Measurements from ENCODE around the gene DNAJC5. TPM values are rescaled to one million over a fixed set of nuclear protein-coding genes. Genes with fewer than 3 reads are reported as not detected.
"Not testable (repeated sequence)": the region's sequence is repeated elsewhere in the genome, so short reads cannot be mapped to it uniquely, and the experiment has no call there.

Gene DNAJC5
- total RNA-seq, 2 experiments from 2014 or later = 21.4 to 22.5 TPM

DNA sequence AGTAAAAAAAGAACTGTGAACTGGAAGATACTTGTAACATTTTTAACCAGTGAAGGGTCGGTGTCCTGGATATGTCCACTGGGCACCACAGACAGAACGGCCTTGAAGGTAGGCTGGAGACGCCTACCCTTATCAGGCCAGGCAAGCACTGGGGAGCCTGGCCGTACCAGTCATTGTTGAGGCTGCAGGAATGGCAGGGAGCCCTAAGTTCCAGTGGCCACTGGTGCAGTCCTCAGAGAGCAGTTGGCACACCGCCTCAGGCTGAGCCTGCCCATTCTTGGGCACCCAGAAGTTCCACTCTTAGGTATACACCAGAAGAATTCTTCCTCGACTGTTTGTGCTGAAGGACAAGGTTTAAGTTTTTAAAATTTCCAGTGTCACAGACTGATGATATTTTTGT, 20.5 kb downstream of the DNAJC5 start:
- CTCF ChIA-PET = interaction anchor here (0.6 to 1.4 kb wide), 4 partner anchors 16 to 209 kb away, joined by 3 to 4 read pairs (median 4); no protein-coding TSS in a partner anchor
- no peak for ATAC-seq (ENCODE audit: poor library complexity)

DNA sequence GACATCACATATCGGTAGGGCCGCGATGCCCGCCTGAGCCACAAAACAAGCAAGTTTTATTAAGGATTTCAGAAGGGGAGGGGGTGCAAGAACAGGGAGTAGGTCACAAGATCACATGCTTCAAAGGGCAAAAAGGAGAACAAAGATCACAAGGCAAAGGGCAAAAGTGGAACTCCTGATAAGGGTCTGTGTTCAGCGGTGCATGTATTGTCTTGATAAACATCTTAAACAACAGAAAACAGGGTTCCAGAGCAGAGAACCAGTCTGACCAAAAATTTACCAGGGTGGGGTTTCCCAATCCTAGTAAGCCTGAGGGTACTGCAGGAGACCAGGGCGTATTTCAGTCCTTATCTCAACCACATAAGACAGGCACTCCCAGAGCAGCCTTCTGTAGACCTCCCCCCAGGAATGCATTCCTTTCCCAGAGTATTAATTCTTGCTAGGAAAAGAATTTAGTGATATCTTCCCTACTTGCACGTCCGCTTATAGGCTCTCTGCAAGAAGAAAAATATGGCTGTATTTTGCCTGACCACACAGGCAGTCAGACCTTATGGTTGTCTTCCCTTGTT, 21.5 kb downstream of the DNAJC5 start:
- H3K27me3 Mint-ChIP-seq; POLR2A ChIA-PET; ATAC-seq (ENCODE audit: poor library complexity); intact Hi-C loops (cut with DNase I, micrococcal nuclease); H3K9me3 Mint-ChIP-seq; H3K27ac ChIP-seq (ENCODE audit: low read depth in 1 of 2, low read length in 2 of 2); DNase-seq; H3K4me3 Mint-ChIP-seq; H3K27me3 ChIP-seq (ENCODE audit: control insufficient read depth in 1 of 2, insufficient read depth in 2 of 2, low read length in 2 of 2); H3K4me1 Mint-ChIP-seq (ENCODE audit: low read depth); H3K27ac Mint-ChIP-seq; H3K4me3 ChIP-seq (ENCODE audit: low read length): not testable (repeated sequence)
- Histone ChIP-seq H3K9me3 (ENCODE audit: control insufficient read depth in 1 of 2, insufficient read depth in 1 of 2, low read length in 2 of 2) (peaks cover 0 to 15% of the 10 kb centered on the region in 2 experiments), H3K36me3 (ENCODE audit: insufficient read depth, low read length) (peaks cover 18% of the 10 kb centered on the region), H3K4me1 (ENCODE audit: insufficient read depth, low read length) (peaks cover 17% of the 10 kb centered on the region)
- CTCF ChIA-PET = interaction anchor here (0.6 to 1.4 kb wide), 4 partner anchors 58 to 210 kb away, joined by 3 to 4 read pairs (median 4); no protein-coding TSS in a partner anchor
- peaks cover 41% of the 10 kb centered on the region for H3K36me3 Mint-ChIP-seq (ENCODE audit: low read depth)

More for the DNA sequence above, 20.5 kb downstream of the DNAJC5 start:
- Mint-ChIP-seq H3K4me3 (no peak overlapping the region), H3K27me3 (no peaks in the 10 kb centered on the region), H3K27ac (no peak overlapping the region), H3K9me3 (no peaks in the 10 kb centered on the region), H3K4me1 (ENCODE audit: low read depth) (peaks cover 16% of the 10 kb centered on the region), H3K36me3 (ENCODE audit: low read depth) (peaks cover 41% of the 10 kb centered on the region)
- DNase-seq = no peak
- intact Hi-C loops (cut with DNase I, micrococcal nuclease) = no loop called here
- H3K4me3 ChIP-seq (ENCODE audit: low read length) = no peak overlapping the region
- peaks cover 17% of the 10 kb centered on the region for H3K36me3 ChIP-seq (ENCODE audit: insufficient read depth, low read length)
- H3K9me3 ChIP-seq (ENCODE audit: control insufficient read depth in 1 of 2, insufficient read depth in 1 of 2, low read length in 2 of 2) = peaks cover 0 to 15% of the 10 kb centered on the region in 2 experiments
- H3K27me3 ChIP-seq (ENCODE audit: control insufficient read depth in 1 of 2, insufficient read depth in 2 of 2, low read length in 2 of 2) = no peaks in the 10 kb centered on the region
- H3K27ac ChIP-seq (ENCODE audit: low read depth in 1 of 2, low read length in 2 of 2) = no peak overlapping the region
- POLR2A ChIA-PET = no interaction called here
- TF ChIP-seq, protein P1, sequence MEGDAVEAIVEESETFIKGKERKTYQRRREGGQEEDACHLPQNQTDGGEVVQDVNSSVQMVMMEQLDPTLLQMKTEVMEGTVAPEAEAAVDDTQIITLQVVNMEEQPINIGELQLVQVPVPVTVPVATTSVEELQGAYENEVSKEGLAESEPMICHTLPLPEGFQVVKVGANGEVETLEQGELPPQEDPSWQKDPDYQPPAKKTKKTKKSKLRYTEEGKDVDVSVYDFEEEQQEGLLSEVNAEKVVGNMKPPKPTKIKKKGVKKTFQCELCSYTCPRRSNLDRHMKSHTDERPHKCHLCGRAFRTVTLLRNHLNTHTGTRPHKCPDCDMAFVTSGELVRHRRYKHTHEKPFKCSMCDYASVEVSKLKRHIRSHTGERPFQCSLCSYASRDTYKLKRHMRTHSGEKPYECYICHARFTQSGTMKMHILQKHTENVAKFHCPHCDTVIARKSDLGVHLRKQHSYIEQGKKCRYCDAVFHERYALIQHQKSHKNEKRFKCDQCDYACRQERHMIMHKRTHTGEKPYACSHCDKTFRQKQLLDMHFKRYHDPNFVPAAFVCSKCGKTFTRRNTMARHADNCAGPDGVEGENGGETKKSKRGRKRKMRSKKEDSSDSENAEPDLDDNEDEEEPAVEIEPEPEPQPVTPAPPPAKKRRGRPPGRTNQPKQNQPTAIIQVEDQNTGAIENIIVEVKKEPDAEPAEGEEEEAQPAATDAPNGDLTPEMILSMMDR (IDR thresholded peaks at IDR 0.05) = no peak
- peaks cover 26% of the 10 kb centered on the region for H3K4me1 ChIP-seq (ENCODE audit: insufficient read depth, low read length)

DNA sequence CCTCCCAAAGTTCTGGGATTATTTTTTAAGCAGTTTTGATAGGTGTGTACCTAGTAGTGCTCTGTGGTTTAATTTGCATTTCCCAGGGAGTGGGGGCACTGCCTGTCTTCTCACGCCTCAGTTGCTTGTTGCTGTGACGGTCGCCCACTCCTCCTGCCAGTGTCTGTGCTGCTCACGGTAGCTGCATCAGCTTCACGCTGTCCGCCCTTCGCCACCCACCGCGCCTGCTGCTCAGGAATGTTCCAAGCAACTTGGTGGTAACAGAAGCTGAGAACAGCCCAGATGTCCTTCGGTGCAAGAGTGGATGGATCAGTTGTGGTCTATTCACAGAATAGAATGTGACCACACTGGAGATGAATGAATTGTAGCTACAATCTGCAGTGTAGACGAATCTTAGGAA, 22.9 kb downstream of the DNAJC5 start:
- Mint-ChIP-seq H3K27me3 (no peaks in the 10 kb centered on the region), H3K4me3 (no peak overlapping the region), H3K9me3 (no peaks in the 10 kb centered on the region), H3K36me3 (ENCODE audit: low read depth) (peaks cover 41% of the 10 kb centered on the region), H3K27ac (peak overlapping the region; percentile 22), H3K4me1 (ENCODE audit: low read depth) (peaks cover 5% of the 10 kb centered on the region)
- Histone ChIP-seq H3K9me3 (ENCODE audit: control insufficient read depth in 1 of 2, insufficient read depth in 1 of 2, low read length in 2 of 2) (peaks cover 0 to 15% of the 10 kb centered on the region in 2 experiments), H3K27me3 (ENCODE audit: control insufficient read depth in 1 of 2, insufficient read depth in 2 of 2, low read length in 2 of 2) (no peaks in the 10 kb centered on the region), H3K4me3 (ENCODE audit: low read length) (no peak overlapping the region), H3K36me3 (ENCODE audit: insufficient read depth, low read length) (peaks cover 25% of the 10 kb centered on the region), H3K4me1 (ENCODE audit: insufficient read depth, low read length) (peaks cover 5% of the 10 kb centered on the region), H3K27ac (ENCODE audit: low read depth in 1 of 2, low read length in 2 of 2) (no peak overlapping the region)
- CTCF ChIA-PET = no interaction called here
- ATAC-seq (ENCODE audit: poor library complexity) (no peak), DNase-seq (no peak)
- intact Hi-C loops (cut with DNase I, micrococcal nuclease) = no loop called here
- TF ChIP-seq, protein P1 (IDR thresholded peaks at IDR 0.05) = no peak
- POLR2A ChIA-PET = interaction anchor here (1.0 kb wide), 1 partner anchor 63 kb away, joined by 3 read pairs; the partner anchor contains the start of gene PRPF6

DNA sequence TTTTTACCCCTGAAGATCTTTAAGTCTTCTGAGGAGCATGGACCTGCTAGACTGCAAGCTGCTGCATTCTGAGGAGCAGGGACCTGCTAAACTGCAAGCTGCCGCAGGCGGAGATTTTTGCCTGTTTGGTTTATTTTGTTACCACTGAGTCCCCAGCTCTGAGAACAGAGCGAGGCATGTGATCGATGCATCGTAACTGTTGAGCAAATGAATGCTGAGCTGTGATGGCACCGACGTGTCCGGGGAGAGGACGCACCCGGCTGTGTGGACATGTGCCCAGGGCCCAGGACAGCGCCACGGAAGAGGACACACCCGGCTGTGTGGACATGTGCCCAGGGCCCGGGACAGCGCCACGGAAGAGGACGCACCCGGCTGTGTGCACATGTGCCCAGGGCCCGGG, 24.2 kb downstream of the DNAJC5 start:
- CTCF ChIA-PET = no interaction called here

More for the DNA sequence above, 24.2 kb downstream of the DNAJC5 start:
- H3K36me3 ChIP-seq (ENCODE audit: insufficient read depth, low read length) = peaks cover 22% of the 10 kb centered on the region
- peaks cover 0 to 15% of the 10 kb centered on the region in 2 experiments for H3K9me3 ChIP-seq (ENCODE audit: control insufficient read depth in 1 of 2, insufficient read depth in 1 of 2, low read length in 2 of 2)
- ATAC-seq (ENCODE audit: poor library complexity) = no peak
- no peaks in the 10 kb centered on the region for H3K27me3 Mint-ChIP-seq
- no peak for DNase-seq
- H3K4me3 ChIP-seq (ENCODE audit: low read length) = no peak overlapping the region
- H3K4me1 ChIP-seq (ENCODE audit: insufficient read depth, low read length) = no peaks in the 10 kb centered on the region
- no peak overlapping the region for H3K4me3 Mint-ChIP-seq
- no peak overlapping the region for H3K27ac Mint-ChIP-seq
- H3K4me1 Mint-ChIP-seq (ENCODE audit: low read depth) = peaks cover 6% of the 10 kb centered on the region
- TF ChIP-seq, protein P1 (IDR thresholded peaks at IDR 0.05) = no peak
- intact Hi-C loops (cut with DNase I, micrococcal nuclease) = no loop called here
- no peak overlapping the region for H3K27ac ChIP-seq (ENCODE audit: low read depth in 1 of 2, low read length in 2 of 2)
- POLR2A ChIA-PET = no interaction called here
- peaks cover 41% of the 10 kb centered on the region for H3K36me3 Mint-ChIP-seq (ENCODE audit: low read depth)
- no peaks in the 10 kb centered on the region for H3K27me3 ChIP-seq (ENCODE audit: control insufficient read depth in 1 of 2, insufficient read depth in 2 of 2, low read length in 2 of 2)
- no peaks in the 10 kb centered on the region for H3K9me3 Mint-ChIP-seq
